ENCODE data around the gene GSN. TPM values are rescaled to one million over a fixed set of nuclear protein-coding genes. Genes with fewer than 3 reads are reported as not detected.

The GSN gene
- total RNA-seq, 2 donors from 2014 or later = 328 to 753 TPM

DNA sequence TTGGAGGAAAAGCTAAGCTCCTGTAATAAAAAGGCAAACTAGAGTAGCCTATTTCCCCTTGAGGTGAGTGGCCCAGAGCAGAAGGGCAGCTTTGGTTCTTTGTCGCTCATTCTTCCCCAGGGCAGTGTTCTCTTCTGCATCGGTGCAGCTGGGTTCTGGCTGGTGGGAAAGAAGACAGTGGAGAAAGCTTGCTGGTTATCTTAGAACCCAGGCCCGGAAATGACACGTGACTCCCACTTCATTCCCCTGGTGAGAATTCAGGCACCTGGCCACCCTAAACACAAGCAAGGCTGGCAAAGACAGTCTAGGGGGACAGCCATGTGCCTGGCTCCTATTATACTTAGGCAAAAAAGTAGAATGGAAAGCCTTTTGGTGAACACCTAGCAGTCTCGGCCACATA lies 32.5 kb upstream of the GSN start:
- Histone ChIP-seq H3K27ac (no peak overlapping the region), H3K27me3 (no peaks in the 10 kb centered on the region), H3K4me1 (peaks cover 8% of the 10 kb centered on the region), H3K4me3 (no peak overlapping the region), H3K9me3 (no peaks in the 10 kb centered on the region), H3K36me3 (replicated peaks in 1 of 2; ENCODE audit: insufficient read depth in 1 of 2, low read depth in 2 of 2) (no peaks in the 10 kb centered on the region)
- ATAC-seq = no peak
- intact Hi-C loops (cut with DNase I) = no loop called here
- WGBS, 2 donors = 53 to 67% methylated on average over 5 of the region's 5 CpGs
- DNase-seq = peak in 2 of 4 donors; percentile 31 to 47
- no peak for TF ChIP-seq CTCF (IDR thresholded peaks at IDR 0.05)
- TF ChIP-seq POLR2A (IDR thresholded peaks at IDR 0.05) = no peak

- no peaks in the 10 kb centered on the region for H3K36me3 ChIP-seq (replicated peaks in 1 of 2; ENCODE audit: insufficient read depth in 1 of 2, low read depth in 2 of 2)
- 81 to 84% methylated on average over 3 of the region's 3 CpGs for WGBS, 2 donors
- H3K27ac ChIP-seq = no peak overlapping the region
- H3K27me3 ChIP-seq = no peaks in the 10 kb centered on the region
- DNase-seq (no peak), ATAC-seq (no peak)
- no peaks in the 10 kb centered on the region for H3K9me3 ChIP-seq
- no peak overlapping the region for H3K4me3 ChIP-seq
- H3K4me1 ChIP-seq = peaks cover 8% of the 10 kb centered on the region
- intact Hi-C loops (cut with DNase I) = no loop called here
- TF ChIP-seq CTCF (IDR thresholded peaks at IDR 0.05) = no peak
- TF ChIP-seq POLR2A (IDR thresholded peaks at IDR 0.05) = no peak
Observed at GRCh38 chr9:121237916-121238315, 30.0 kb upstream of the GSN start.

- TF ChIP-seq POLR2A (IDR thresholded peaks at IDR 0.05) (no peak), CTCF (IDR thresholded peaks at IDR 0.05) (no peak)
- Histone ChIP-seq H3K4me3 (no peak overlapping the region), H3K4me1 (peaks cover 8% of the 10 kb centered on the region), H3K36me3 (replicated peaks in 1 of 2; ENCODE audit: insufficient read depth in 1 of 2, low read depth in 2 of 2) (no peaks in the 10 kb centered on the region), H3K27ac (no peak overlapping the region), H3K27me3 (no peaks in the 10 kb centered on the region), H3K9me3 (no peaks in the 10 kb centered on the region)
- no peak for DNase-seq
- intact Hi-C loops (cut with DNase I) = no loop called here
- 85 to 87% methylated on average over 3 of the region's 3 CpGs for WGBS, 2 donors
- ATAC-seq = no peak
Observed at GRCh38 chr9:121239071-121239470, 28.9 kb upstream of the GSN start.

- Histone ChIP-seq H3K4me3 (no peak overlapping the region), H3K27ac (no peak overlapping the region), H3K36me3 (replicated peaks in 1 of 2; ENCODE audit: insufficient read depth in 1 of 2, low read depth in 2 of 2) (no peaks in the 10 kb centered on the region), H3K27me3 (no peaks in the 10 kb centered on the region), H3K9me3 (no peaks in the 10 kb centered on the region), H3K4me1 (peaks cover 8% of the 10 kb centered on the region)
- ATAC-seq (no peak), DNase-seq (no peak)
- TF ChIP-seq CTCF (IDR thresholded peaks at IDR 0.05) (no peak), POLR2A (IDR thresholded peaks at IDR 0.05) (no peak)
- intact Hi-C loops (cut with DNase I) = no loop called here
- 92 to 94% methylated on average over 5 of the region's 5 CpGs for WGBS, 2 donors
Observed at GRCh38 chr9:121239851-121240250, 28.1 kb upstream of the GSN start.

DNA sequence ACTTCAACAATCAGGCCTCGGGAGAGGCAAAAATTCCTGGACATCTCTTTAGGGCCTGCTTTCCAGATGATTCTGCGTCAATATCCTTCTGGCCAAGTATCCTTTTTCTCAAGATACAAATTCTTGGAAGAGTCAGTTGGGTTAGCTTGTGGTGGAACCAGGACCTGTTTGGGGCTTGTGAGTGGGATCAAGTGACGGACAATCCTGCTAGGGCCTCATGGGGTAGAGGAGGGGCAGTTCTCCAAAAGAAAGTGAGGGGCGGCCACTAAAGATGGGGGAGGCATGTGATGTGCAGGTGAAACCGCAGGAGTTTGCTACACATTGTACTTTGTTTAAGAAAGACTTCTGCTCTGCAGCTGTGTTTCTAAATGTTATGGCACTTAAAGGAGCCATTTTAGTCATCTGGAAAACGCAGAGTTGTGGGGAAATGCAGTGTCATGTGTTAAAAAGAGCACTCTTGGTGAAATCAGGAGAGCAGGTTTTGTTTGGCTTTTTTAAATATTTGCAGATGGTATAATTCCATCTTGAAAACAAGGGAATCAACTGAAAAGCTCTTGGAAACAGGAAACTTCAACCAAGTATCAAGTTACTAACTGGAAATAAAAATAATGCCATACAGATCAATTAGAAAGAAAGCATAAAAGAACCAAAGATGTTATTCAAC lies 27.4 kb upstream of the GSN start:
- H3K27ac ChIP-seq = no peak overlapping the region
- H3K9me3 ChIP-seq = no peaks in the 10 kb centered on the region
- ATAC-seq (no peak), DNase-seq (no peak)
- no peak overlapping the region for H3K4me3 ChIP-seq
- intact Hi-C loops (cut with DNase I) = no loop called here
- H3K27me3 ChIP-seq = no peaks in the 10 kb centered on the region
- no peak for TF ChIP-seq CTCF (IDR thresholded peaks at IDR 0.05)
- no peak for TF ChIP-seq POLR2A (IDR thresholded peaks at IDR 0.05)
- no peaks in the 10 kb centered on the region for H3K36me3 ChIP-seq (replicated peaks in 1 of 2; ENCODE audit: insufficient read depth in 1 of 2, low read depth in 2 of 2)
- H3K4me1 ChIP-seq = peaks cover 4% of the 10 kb centered on the region
- WGBS, 2 donors = 76 to 89% methylated on average over 6 of the region's 6 CpGs
